ENCODE data around the gene TNS1. TPM values are rescaled to one million over a fixed set of nuclear protein-coding genes. Genes with fewer than 3 reads are reported as not detected.

The TNS1 gene
- total and polyA plus RNA-seq, 7 experiments from 2014 or later, result 0.50 to 5.0 (median 0.81) TPM; not detected in 2

- peaks cover 27 to 59% (median 29%) of the 10 kb centered on the region in 5 donors for H3K27me3 Mint-ChIP-seq
- no peaks in the 10 kb centered on the region for H3K9me3 Mint-ChIP-seq
- no peak for ATAC-seq
- CTCF ChIA-PET, result interaction anchor here (0.8 kb wide), 1 partner anchor 125 kb away, joined by 4 read pairs; no protein-coding TSS in a partner anchor
- peaks cover 0 to 14% (median 6%) of the 10 kb centered on the region in 7 donors for H3K4me1 Mint-ChIP-seq
- Histone ChIP-seq H3K27me3 (ENCODE audit: control insufficient read depth in 2 of 2, insufficient read depth in 2 of 2, low read length in 2 of 2) (peaks cover 0 to 7% of the 10 kb centered on the region in 2 donors), H3K4me3 (ENCODE audit: low read length) (no peak overlapping the region), H3K4me1 (ENCODE audit: control insufficient read depth in 2 of 2, insufficient read depth in 2 of 2, low read length in 2 of 2) (peaks cover 0 to 6% of the 10 kb centered on the region in 2 donors), H3K9me3 (ENCODE audit: control insufficient read depth in 2 of 3, low read length in 3 of 3) (no peaks in the 10 kb centered on the region), H3K27ac (ENCODE audit: low read depth, low read length) (no peak overlapping the region), H3K36me3 (ENCODE audit: control insufficient read depth in 2 of 3, insufficient read depth in 3 of 3, low read length in 3 of 3) (no peaks in the 10 kb centered on the region)
- H3K4me3 Mint-ChIP-seq, result peak overlapping the region in 3 of 10 donors; percentile 0 to 12 (median 7)
- POLR2A ChIA-PET, result no interaction called here
- intact Hi-C loops (cut with micrococcal nuclease), result loop anchor here in 1 of 2 donors (2.0 kb wide), 1 partner anchor 21 kb away; no protein-coding TSS in a partner anchor
- H3K27ac Mint-ChIP-seq, result no peak overlapping the region
- H3K36me3 Mint-ChIP-seq, result no peaks in the 10 kb centered on the region
- no peak for DNase-seq
These were observed 8.9 kb upstream of the TNS1 start for GRCh38 chr2:218011653-218012040.

- H3K36me3 Mint-ChIP-seq, result no peaks in the 10 kb centered on the region
- POLR2A ChIA-PET, result no interaction called here
- Histone ChIP-seq H3K4me3 (ENCODE audit: low read length) (no peak overlapping the region), H3K9me3 (ENCODE audit: control insufficient read depth in 2 of 3, low read length in 3 of 3) (no peaks in the 10 kb centered on the region), H3K27me3 (ENCODE audit: control insufficient read depth in 2 of 2, insufficient read depth in 2 of 2, low read length in 2 of 2) (peaks cover 0 to 7% of the 10 kb centered on the region in 2 donors), H3K27ac (ENCODE audit: low read depth, low read length) (no peak overlapping the region), H3K36me3 (ENCODE audit: control insufficient read depth in 2 of 3, insufficient read depth in 3 of 3, low read length in 3 of 3) (no peaks in the 10 kb centered on the region), H3K4me1 (ENCODE audit: control insufficient read depth in 2 of 2, insufficient read depth in 2 of 2, low read length in 2 of 2) (peaks cover 0 to 6% of the 10 kb centered on the region in 2 donors)
- no peak for ATAC-seq
- intact Hi-C loops (cut with micrococcal nuclease), result loop anchor here (1.0 to 2.0 kb wide), 3 partner anchors 22 to 57 kb away; no protein-coding TSS in a partner anchor
- DNase-seq, result no peak
- H3K9me3 Mint-ChIP-seq, result no peaks in the 10 kb centered on the region
- peak overlapping the region; percentile 47 to 80 (median 72) for H3K4me3 Mint-ChIP-seq
- peak overlapping the region in 1 of 9 donors; percentile 36 for H3K27ac Mint-ChIP-seq
- H3K27me3 Mint-ChIP-seq, result peaks cover 28 to 58% (median 31%) of the 10 kb centered on the region in 5 donors
- H3K4me1 Mint-ChIP-seq, result peaks cover 0 to 14% (median 6%) of the 10 kb centered on the region in 7 donors
- CTCF ChIA-PET, result no interaction called here
These were observed 8.3 kb upstream of the TNS1 start for GRCh38 chr2:218010984-218011652.

DNA sequence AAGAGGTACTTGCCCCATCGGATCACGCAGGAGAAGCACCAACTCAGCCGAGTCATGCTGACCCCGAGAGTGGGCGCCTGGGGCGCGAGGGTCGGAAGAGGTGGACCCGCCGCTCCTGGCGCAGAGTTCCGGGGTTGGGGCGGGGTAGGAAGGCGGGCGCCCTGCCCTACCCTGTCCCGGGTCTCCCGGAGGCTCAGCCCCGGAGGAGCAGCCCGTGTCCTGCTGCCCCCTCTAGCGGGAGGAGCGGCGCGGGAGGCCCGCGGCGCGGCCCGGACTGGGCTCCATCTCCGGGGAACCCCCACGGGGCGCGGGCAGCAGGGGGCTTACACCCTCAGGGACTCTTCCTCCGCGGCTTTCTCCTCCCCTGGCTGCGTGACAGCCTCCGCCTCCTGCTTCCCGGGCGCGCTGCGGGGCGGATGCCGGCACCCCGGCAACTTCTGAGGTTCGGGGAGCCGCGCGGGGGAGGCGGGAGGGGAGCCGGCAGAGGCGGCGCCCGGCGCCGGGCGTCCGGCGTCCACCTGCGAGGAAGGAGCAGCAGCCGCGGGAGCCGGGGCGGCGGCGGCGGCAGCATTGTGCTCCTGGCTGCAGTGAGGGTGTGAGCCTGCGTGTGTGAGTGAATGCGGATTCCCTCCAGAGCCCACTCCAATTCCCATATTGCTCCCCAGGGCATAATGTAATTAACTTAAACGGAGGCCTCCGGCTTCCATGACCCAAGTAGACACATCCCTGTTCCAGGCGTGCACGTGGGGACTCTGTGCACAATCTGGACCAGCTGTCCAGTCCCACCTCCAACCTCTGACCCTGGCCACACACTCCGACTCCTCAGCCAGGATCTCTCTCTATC, 7.6 kb upstream of the TNS1 start:
- ChIA-PET POLR2A (no interaction called here), CTCF (no interaction called here)
- Histone ChIP-seq H3K4me1 (ENCODE audit: control insufficient read depth in 2 of 2, insufficient read depth in 2 of 2, low read length in 2 of 2) (peaks cover 0 to 6% of the 10 kb centered on the region in 2 donors), H3K9me3 (ENCODE audit: control insufficient read depth in 2 of 3, low read length in 3 of 3) (no peaks in the 10 kb centered on the region), H3K27ac (ENCODE audit: low read depth, low read length) (no peak overlapping the region), H3K36me3 (ENCODE audit: control insufficient read depth in 2 of 3, insufficient read depth in 3 of 3, low read length in 3 of 3) (no peaks in the 10 kb centered on the region), H3K4me3 (ENCODE audit: low read length) (peak overlapping the region; percentile 46), H3K27me3 (ENCODE audit: control insufficient read depth in 2 of 2, insufficient read depth in 2 of 2, low read length in 2 of 2) (peaks cover 0 to 7% of the 10 kb centered on the region in 2 donors)
- no peak overlapping the region for H3K27ac Mint-ChIP-seq
- peaks cover 28 to 58% (median 31%) of the 10 kb centered on the region in 5 donors for H3K27me3 Mint-ChIP-seq
- H3K36me3 Mint-ChIP-seq, result no peaks in the 10 kb centered on the region
- peak overlapping the region; percentile 47 to 80 (median 72) for H3K4me3 Mint-ChIP-seq
- peaks cover 0 to 14% (median 6%) of the 10 kb centered on the region in 7 donors for H3K4me1 Mint-ChIP-seq
- intact Hi-C loops (cut with micrococcal nuclease), result loop anchor here (1.0 to 2.0 kb wide), 3 partner anchors 22 to 58 kb away; no protein-coding TSS in a partner anchor
- DNase-seq (peak in 7 of 9 donors; percentile 11 to 48 (median 19)), ATAC-seq (peak; percentile 78)
- no peaks in the 10 kb centered on the region for H3K9me3 Mint-ChIP-seq

- Histone ChIP-seq H3K4me1 (ENCODE audit: control insufficient read depth in 2 of 2, insufficient read depth in 2 of 2, low read length in 2 of 2) (peaks cover 0 to 6% of the 10 kb centered on the region in 2 donors), H3K27me3 (ENCODE audit: control insufficient read depth in 2 of 2, insufficient read depth in 2 of 2, low read length in 2 of 2) (peaks cover 0 to 7% of the 10 kb centered on the region in 2 donors), H3K27ac (ENCODE audit: low read depth, low read length) (no peak overlapping the region), H3K9me3 (ENCODE audit: control insufficient read depth in 2 of 3, low read length in 3 of 3) (no peaks in the 10 kb centered on the region), H3K36me3 (ENCODE audit: control insufficient read depth in 2 of 3, insufficient read depth in 3 of 3, low read length in 3 of 3) (no peaks in the 10 kb centered on the region), H3K4me3 (ENCODE audit: low read length) (peak overlapping the region; percentile 46)
- ChIA-PET CTCF (no interaction called here), POLR2A (no interaction called here)
- Mint-ChIP-seq H3K27ac (no peak overlapping the region), H3K9me3 (no peaks in the 10 kb centered on the region), H3K27me3 (peaks cover 28 to 58% (median 31%) of the 10 kb centered on the region in 5 donors), H3K4me3 (peak overlapping the region in 8 of 10 donors; percentile 19 to 79 (median 61)), H3K4me1 (peaks cover 0 to 14% (median 6%) of the 10 kb centered on the region in 7 donors), H3K36me3 (no peaks in the 10 kb centered on the region)
- no peak for DNase-seq
- ATAC-seq, result no peak
- intact Hi-C loops (cut with micrococcal nuclease), result loop anchor here (1.0 to 2.0 kb wide), 3 partner anchors 23 to 59 kb away; no protein-coding TSS in a partner anchor
These were observed 7.0 kb upstream of the TNS1 start for GRCh38 chr2:218009765-218010139.

- Histone ChIP-seq H3K9me3 (ENCODE audit: control insufficient read depth in 2 of 3, low read length in 3 of 3) (no peaks in the 10 kb centered on the region), H3K36me3 (ENCODE audit: control insufficient read depth in 2 of 3, insufficient read depth in 3 of 3, low read length in 3 of 3) (no peaks in the 10 kb centered on the region), H3K4me1 (ENCODE audit: control insufficient read depth in 2 of 2, insufficient read depth in 2 of 2, low read length in 2 of 2) (peaks cover 0 to 6% of the 10 kb centered on the region in 2 donors), H3K27me3 (ENCODE audit: control insufficient read depth in 2 of 2, insufficient read depth in 2 of 2, low read length in 2 of 2) (peaks cover 0 to 7% of the 10 kb centered on the region in 2 donors), H3K4me3 (ENCODE audit: low read length) (no peak overlapping the region), H3K27ac (ENCODE audit: low read depth, low read length) (no peak overlapping the region)
- DNase-seq, result no peak
- Mint-ChIP-seq H3K27me3 (peaks cover 27 to 58% (median 29%) of the 10 kb centered on the region in 5 donors), H3K4me1 (peaks cover 0 to 14% (median 6%) of the 10 kb centered on the region in 7 donors), H3K9me3 (no peaks in the 10 kb centered on the region), H3K36me3 (no peaks in the 10 kb centered on the region), H3K27ac (no peak overlapping the region), H3K4me3 (peak overlapping the region; percentile 10 to 79 (median 54))
- ATAC-seq, result no peak
- POLR2A ChIA-PET, result no interaction called here
- intact Hi-C loops (cut with micrococcal nuclease), result no loop called here
- CTCF ChIA-PET, result no interaction called here
These were observed 6.4 kb upstream of the TNS1 start for GRCh38 chr2:218009231-218009630.

DNA sequence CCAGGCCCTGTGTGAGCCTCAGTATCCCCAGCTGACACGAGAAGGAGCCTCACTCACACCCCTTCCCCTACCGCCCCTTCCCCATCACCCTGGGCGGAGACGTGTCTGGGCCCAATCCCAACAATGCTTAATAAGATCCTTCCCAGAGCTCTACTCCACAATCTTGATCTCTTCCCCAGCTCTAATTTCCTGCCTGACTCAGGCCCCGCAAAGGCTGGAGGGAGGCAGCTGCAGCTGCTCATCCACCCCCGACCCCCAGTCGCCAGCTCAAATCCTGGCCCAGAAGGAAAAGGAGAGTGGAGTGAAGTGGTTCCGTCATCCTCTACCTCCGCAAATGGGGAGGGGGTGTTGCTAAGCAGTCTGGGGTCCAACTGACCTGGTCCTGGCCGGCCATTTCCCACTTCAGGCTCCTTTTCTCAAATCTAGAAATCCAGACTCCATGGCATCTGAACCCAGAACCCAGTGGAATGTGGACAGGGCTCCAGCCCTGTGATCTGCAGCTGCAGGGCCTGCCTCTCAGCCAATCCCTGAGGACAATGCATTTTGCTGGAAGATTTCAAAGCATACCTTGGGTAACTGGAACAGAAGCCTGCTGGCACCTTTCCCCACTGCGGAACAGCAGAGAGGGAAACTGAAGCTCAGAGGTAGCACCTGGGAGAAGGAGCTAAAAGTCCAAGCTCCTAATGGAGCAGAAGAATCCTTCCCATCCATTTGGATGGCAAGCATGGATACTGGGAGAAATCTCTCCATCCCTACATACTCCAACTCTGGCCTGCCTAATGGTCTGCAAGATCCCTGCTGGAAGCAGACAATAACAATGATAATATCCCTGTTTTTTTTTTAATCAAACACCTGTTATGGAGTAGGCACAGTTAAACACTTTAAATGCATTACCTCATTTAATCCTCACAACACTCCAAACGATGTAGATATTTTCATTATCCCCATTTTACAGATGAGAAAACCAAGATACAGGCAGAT, 5.6 kb upstream of the TNS1 start:
- no peak for ATAC-seq
- no peak for DNase-seq
- Mint-ChIP-seq H3K4me1 (peaks cover 0 to 14% (median 6%) of the 10 kb centered on the region in 7 donors), H3K4me3 (peak overlapping the region in 3 of 10 donors; percentile 36 to 47 (median 39)), H3K27me3 (peaks cover 24 to 53% (median 29%) of the 10 kb centered on the region in 5 donors), H3K9me3 (no peaks in the 10 kb centered on the region), H3K36me3 (no peaks in the 10 kb centered on the region), H3K27ac (no peak overlapping the region)
- ChIA-PET CTCF (no interaction called here), POLR2A (no interaction called here)
- Histone ChIP-seq H3K9me3 (ENCODE audit: control insufficient read depth in 2 of 3, low read length in 3 of 3) (no peaks in the 10 kb centered on the region), H3K27me3 (ENCODE audit: control insufficient read depth in 2 of 2, insufficient read depth in 2 of 2, low read length in 2 of 2) (peaks cover 0 to 7% of the 10 kb centered on the region in 2 donors), H3K36me3 (ENCODE audit: control insufficient read depth in 2 of 3, insufficient read depth in 3 of 3, low read length in 3 of 3) (no peaks in the 10 kb centered on the region), H3K4me3 (ENCODE audit: low read length) (no peak overlapping the region), H3K4me1 (ENCODE audit: control insufficient read depth in 2 of 2, insufficient read depth in 2 of 2, low read length in 2 of 2) (peaks cover 0 to 6% of the 10 kb centered on the region in 2 donors), H3K27ac (ENCODE audit: low read depth, low read length) (no peak overlapping the region)
- intact Hi-C loops (cut with micrococcal nuclease), result no loop called here
